Midbrain (tissue), 1 donor: ENCODE measurements around the gene PACC1.
"Not testable (repeated sequence)": the region's sequence is repeated elsewhere in the genome, so short reads cannot be mapped to it uniquely, and the experiment has no call there.

Source experiments
- DNase-seq: peaks from one replicate; lab custom pipeline; 2025; lab: John Stamatoyannopoulos, UW

PACC1 gene

DNA sequence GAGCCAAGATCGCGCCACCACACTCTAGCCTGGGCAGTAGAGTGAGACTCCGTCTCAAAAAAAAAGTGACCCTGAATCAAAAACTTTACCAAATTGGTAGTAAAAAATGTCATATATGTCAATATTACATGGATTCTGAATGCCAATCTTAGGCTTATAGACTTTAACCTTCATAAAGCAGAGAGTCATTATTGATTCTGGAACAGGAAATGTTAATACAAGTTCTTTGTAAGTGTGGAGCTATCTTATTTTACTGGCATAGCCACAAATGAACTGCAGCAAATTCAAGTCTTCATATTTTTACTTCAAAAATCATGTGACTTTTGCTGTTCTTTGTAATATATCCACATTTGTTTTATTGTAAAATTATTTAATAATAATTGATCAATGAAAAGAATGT, 88.1 kb downstream of the PACC1 start:
- DNase-seq: no peak

DNA sequence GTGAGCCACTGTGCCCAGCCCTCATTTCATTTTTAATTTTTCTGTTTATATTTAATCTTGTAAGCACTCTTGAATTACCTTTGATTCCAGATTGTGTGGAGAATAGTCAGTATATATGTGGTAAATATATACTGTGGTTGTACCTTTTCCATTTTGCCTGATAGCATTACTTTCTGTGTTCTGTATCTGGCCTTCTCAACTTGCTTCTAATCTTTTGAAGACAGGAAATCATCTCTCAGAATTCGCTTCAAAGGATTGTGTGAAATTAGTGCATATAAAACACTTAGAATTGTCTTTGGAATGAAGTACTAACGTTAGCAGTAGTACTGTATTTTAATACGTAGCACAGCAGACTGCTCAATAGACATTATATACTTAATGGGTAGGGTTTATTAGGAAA, 91.6 kb downstream of the PACC1 start:
- no peak for DNase-seq

DNA sequence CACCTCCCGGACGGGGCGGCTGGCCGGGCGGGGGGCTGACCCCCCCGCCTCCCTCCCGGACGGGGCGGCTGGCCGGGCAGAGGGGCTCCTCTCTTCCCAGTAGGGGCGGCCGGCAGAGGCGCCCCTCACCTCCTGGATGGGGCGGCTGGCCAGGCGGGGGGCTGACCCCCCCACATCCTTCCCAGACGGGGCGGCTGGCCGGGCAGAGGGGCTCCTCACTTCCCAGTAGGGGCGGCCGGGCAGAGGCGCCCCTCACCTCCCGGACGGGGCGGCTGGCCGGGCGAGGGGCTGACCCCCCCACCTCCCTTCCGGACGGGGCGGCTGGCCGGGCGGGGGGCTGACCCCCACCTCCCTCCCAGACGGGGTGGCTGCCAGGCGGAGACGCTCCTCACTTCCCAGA, 93.7 kb downstream of the PACC1 start:
- DNase-seq: not testable (repeated sequence)

DNA sequence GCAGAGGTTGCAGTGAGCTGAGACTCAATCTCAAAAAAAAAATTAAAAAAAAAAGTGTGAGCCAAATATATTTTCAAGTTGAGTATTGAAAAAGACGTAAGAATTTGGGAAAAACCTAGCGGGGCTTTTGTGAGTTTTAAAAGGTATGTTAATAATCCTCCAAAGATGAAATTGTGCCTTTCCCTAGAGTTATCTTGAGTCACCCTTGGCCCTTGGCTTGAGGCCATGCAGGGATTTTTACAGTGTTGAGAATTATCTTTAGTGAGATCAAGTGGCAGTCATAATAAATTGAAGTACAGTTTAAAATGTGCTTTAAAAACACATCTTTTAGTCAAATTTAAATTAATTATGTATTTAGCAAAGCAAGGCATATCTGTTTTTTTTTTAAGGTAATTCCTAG, 96.8 kb downstream of the PACC1 start:
- no peak for DNase-seq

DNA sequence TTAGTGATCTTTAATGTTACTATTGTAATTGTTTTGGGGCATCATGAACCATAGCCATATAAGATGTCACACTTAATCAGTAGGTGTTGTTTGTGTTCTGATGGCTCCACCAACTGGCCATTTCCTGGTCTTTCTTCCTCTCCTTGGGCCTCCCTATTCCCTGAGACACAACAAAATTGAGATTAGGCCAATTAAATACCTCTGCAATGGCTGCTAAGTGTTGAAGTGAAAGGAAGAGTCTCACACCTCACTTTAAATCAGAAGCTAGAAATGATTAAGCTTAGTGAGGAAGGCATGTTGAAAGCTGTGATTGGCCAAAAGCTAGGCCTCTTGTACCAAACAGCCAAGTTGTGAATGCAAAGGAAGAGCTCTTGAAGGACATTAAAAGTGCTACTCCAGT, 98.8 kb downstream of the PACC1 start:
- DNase-seq: peak; percentile 11

DNA sequence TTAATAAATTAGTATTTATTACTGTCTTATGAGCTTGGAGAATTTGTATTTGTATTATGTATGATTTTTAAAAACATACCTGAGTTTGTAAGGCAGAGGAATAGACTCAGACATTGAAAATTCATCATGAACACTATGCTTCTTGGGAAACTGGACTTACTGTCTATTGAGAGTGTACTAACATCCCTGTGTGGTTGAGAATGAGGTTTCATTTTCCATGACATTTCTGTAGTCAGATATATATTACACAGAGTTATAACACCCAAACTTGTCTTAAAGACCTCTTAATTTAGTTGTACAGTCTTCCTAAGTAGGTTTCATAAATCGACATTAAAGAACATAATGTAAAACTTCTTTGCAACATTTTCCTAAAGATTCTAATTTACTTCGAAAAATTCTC, 99.5 kb downstream of the PACC1 start:
- DNase-seq: no peak
